Muscle layer of duodenum (tissue), 2 donors: Measurements from ENCODE around the gene RNF112.
A peak's percentile ranks its signal among the peaks of the same experiment; 100 is the strongest.
"Not testable (repeated sequence)": the region's sequence is repeated elsewhere in the genome, so short reads cannot be mapped to it uniquely, and the experiment has no call there.

Source experiments
- H3K27ac ChIP-seq: one replicate; pipeline ENCODE4 v1.7.0; 2013; ENCODE audit warnings: mild to moderate bottlenecking, low read length
- H3K27me3 ChIP-seq: one replicate; pipeline ENCODE4 v1.7.0; 2013; ENCODE audit warnings: low read depth, mild to moderate bottlenecking, control low read depth, low read length
- H3K36me3 ChIP-seq, 2 donors: one replicate each; pipeline ENCODE4 v1.7.0; 2013; ENCODE audit warnings: low read length in 2 of 2, control low read depth in 1 of 2, mild to moderate bottlenecking in 1 of 2; ENCODE audit not compliant: insufficient read depth in 2 of 2, control insufficient read depth in 1 of 2
- H3K4me1 ChIP-seq, 2 donors: one replicate each; pipeline ENCODE4 v1.7.0; 2013; ENCODE audit warnings: low read length in 2 of 2, mild to moderate bottlenecking in 2 of 2, control low read depth in 1 of 2, moderate library complexity in 1 of 2; ENCODE audit not compliant: insufficient read depth in 2 of 2, control insufficient read depth in 1 of 2
- H3K4me3 ChIP-seq, 2 donors: one replicate each; pipeline ENCODE4 v1.7.0; 2013; ENCODE audit warnings: low read length in 2 of 2, low read depth in 1 of 2, mild to moderate bottlenecking in 1 of 2
- H3K9me3 ChIP-seq, 2 donors: one replicate each; pipeline ENCODE4 v1.7.0; 2013; ENCODE audit warnings: low read length in 2 of 2, control low read depth in 1 of 2, mild to moderate bottlenecking in 1 of 2; ENCODE audit not compliant: control insufficient read depth in 1 of 2
- donor health status: healthy.

The RNF112 gene

DNA sequence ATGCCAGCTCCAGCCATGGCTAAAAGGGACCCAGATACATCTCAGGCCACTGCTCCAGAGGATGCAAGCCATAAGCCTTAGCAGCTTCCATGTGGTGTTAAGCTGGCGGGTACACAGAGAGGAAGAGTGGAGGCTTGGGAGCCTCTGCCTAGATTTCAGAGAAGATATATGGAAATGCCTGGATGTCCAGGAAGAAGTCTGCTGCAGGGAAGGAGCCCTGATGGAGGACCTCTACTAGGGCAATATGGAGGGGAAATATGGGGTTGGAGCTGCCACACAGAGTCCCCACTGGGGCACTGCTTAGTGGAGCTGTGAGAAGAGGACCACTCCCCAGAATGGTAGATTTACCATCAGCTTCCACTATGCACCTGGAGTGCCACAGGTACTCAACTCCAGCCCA is 32.1 kb downstream of the RNF112 start:
- H3K27ac ChIP-seq = no peak overlapping the region
- no peaks in the 10 kb centered on the region for H3K36me3 ChIP-seq
- peaks cover 9 to 17% of the 10 kb centered on the region in 2 donors for H3K4me1 ChIP-seq
- no peak overlapping the region for H3K4me3 ChIP-seq
- no peaks in the 10 kb centered on the region for H3K27me3 ChIP-seq
- peaks cover 0 to 2% of the 10 kb centered on the region in 2 donors for H3K9me3 ChIP-seq

- Histone ChIP-seq H3K9me3 (peaks cover 0 to 2% of the 10 kb centered on the region in 2 donors), H3K4me1 (peaks cover 12 to 32% of the 10 kb centered on the region in 2 donors), H3K27me3 (no peaks in the 10 kb centered on the region), H3K36me3 (peaks cover 0 to 3% of the 10 kb centered on the region in 2 donors), H3K4me3 (no peak overlapping the region), H3K27ac (no peak overlapping the region)
Observed at GRCh38 chr17:19445105-19445504, 34.1 kb downstream of the RNF112 start.

DNA sequence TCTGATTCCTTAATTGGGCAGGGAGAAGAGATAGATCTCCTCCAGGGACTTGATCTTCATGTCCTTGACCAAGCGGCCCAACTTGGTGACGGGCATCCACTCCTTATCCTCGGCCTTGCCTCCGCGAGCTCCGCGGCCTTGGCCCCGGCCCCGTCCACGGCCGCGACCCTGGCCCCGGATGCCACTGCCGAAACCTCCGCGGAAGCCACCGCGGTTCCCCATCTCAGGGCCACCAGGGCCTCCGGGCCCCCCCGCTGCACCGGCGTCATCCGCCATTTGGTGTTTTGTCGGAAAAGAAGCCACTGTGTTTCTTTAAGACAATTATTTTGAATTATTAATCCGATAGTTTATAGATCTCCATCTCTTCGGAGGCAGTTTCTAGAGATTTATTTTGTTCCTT is 35.5 kb downstream of the RNF112 start:
- H3K36me3 ChIP-seq, H3K27me3 ChIP-seq, H3K4me3 ChIP-seq, H3K9me3 ChIP-seq: not testable (repeated sequence)
- Histone ChIP-seq H3K4me1 (peaks cover 12 to 32% of the 10 kb centered on the region in 2 donors), H3K27ac (peak overlapping the region; percentile 66)

- peaks cover 0 to 3% of the 10 kb centered on the region in 2 donors for H3K36me3 ChIP-seq
- H3K27ac ChIP-seq = peak overlapping the region; percentile 66
- no peak overlapping the region for H3K4me3 ChIP-seq
- H3K4me1 ChIP-seq = peaks cover 12 to 32% of the 10 kb centered on the region in 2 donors
- peaks cover 0 to 2% of the 10 kb centered on the region in 2 donors for H3K9me3 ChIP-seq
- H3K27me3 ChIP-seq = no peaks in the 10 kb centered on the region
Observed at GRCh38 chr17:19447085-19447583, 36.1 kb downstream of the RNF112 start.

- no peaks in the 10 kb centered on the region for H3K27me3 ChIP-seq
- H3K4me3 ChIP-seq = no peak overlapping the region
- H3K4me1 ChIP-seq = peaks cover 12 to 32% of the 10 kb centered on the region in 2 donors
- peak overlapping the region; percentile 52 for H3K27ac ChIP-seq
- H3K36me3 ChIP-seq = peaks cover 0 to 3% of the 10 kb centered on the region in 2 donors
- no peaks in the 10 kb centered on the region for H3K9me3 ChIP-seq
Observed at GRCh38 chr17:19448341-19449268, 37.6 kb downstream of the RNF112 start.

DNA sequence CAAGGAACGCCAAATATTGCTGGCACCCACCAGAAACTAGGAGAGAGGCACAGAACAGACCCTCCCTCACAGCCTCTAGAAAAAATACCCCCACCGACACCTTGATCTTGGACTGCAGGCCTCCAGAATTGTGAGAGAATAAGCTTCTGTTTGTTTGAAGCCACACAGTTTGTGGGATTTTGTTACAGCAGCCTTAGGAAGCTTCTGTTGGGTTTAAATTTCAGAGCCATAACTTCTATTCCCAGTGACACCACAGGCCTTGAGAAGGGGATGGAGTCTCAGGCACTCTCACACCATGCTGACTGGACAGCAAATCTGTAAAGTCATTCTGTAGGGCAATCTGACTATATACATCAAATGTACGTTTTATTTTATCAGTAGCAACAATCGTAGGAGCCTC is 38.6 kb downstream of the RNF112 start:
- no peaks in the 10 kb centered on the region for H3K27me3 ChIP-seq
- no peaks in the 10 kb centered on the region for H3K9me3 ChIP-seq
- peaks cover 12 to 32% of the 10 kb centered on the region in 2 donors for H3K4me1 ChIP-seq
- no peak overlapping the region for H3K4me3 ChIP-seq
- peak overlapping the region; percentile 52 for H3K27ac ChIP-seq
- peaks cover 0 to 3% of the 10 kb centered on the region in 2 donors for H3K36me3 ChIP-seq

DNA sequence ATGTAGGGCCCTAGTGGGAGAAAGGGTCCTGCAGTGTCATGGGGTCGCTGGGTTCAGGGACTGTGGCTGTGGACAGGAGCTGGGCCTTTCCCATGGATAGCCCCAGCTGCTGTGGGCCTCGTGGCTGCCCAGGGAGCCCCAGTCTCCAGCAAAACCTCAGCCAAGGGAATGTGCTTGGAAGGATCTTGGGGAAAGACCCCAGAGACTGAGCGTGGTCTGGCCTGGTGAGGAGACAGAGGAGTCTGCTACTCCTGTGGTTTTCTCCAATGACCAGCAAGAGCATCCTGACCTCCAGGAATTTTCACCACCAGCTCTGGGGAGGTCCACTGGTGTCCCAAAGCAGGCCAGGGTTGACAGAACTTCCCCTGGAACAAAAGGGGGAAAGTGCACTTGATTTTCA is 42.3 kb downstream of the RNF112 start:
- Histone ChIP-seq H3K27me3 (no peaks in the 10 kb centered on the region), H3K4me3 (no peak overlapping the region), H3K4me1 (peaks cover 2 to 14% of the 10 kb centered on the region in 2 donors), H3K36me3 (peaks cover 0 to 3% of the 10 kb centered on the region in 2 donors), H3K9me3 (no peaks in the 10 kb centered on the region), H3K27ac (no peak overlapping the region)

- H3K36me3 ChIP-seq = no peaks in the 10 kb centered on the region
- H3K4me1 ChIP-seq = peaks cover 0 to 6% of the 10 kb centered on the region in 2 donors
- no peaks in the 10 kb centered on the region for H3K9me3 ChIP-seq
- H3K27ac ChIP-seq = no peak overlapping the region
- no peak overlapping the region for H3K4me3 ChIP-seq
- H3K27me3 ChIP-seq = no peaks in the 10 kb centered on the region
Observed at GRCh38 chr17:19454074-19454473, 43.0 kb downstream of the RNF112 start.

GRCh38 chr17:19456016-19456927 is 45.2 kb downstream of the RNF112 start:
- Histone ChIP-seq H3K27ac (no peak overlapping the region), H3K36me3 (no peaks in the 10 kb centered on the region), H3K4me3 (no peak overlapping the region)

DNA sequence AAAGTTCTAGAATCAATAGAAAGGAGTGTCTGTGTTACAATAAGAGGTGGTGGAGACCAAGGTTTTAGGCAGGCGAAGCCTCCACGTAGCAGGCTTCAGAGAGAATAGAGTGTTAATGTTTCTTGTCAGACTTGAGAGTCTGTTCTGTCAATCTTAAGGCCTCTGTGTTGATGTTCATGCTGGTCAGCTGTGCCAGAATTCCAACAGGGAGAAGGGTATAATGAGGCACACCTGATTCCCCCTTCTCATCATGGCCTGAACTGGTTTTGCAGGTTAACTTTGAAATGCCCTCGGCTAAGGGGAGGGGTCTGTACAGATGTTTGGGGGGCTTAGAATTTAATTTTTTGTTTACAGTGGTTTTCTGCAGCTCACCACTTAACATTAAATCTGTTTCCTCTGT is 46.0 kb downstream of the RNF112 start:
- Histone ChIP-seq H3K9me3 (no peaks in the 10 kb centered on the region), H3K36me3 (no peaks in the 10 kb centered on the region), H3K27me3 (no peaks in the 10 kb centered on the region), H3K27ac (no peak overlapping the region), H3K4me1 (peaks cover 4 to 12% of the 10 kb centered on the region in 2 donors), H3K4me3 (no peak overlapping the region)

More at GRCh38 chr17:19456016-19456927, 45.2 kb downstream of the RNF112 start:
- H3K9me3 ChIP-seq = no peaks in the 10 kb centered on the region
- H3K4me1 ChIP-seq = peaks cover 2 to 7% of the 10 kb centered on the region in 2 donors
- no peaks in the 10 kb centered on the region for H3K27me3 ChIP-seq

GRCh38 chr17:19457830-19458271 is 46.8 kb downstream of the RNF112 start:
- peaks cover 4 to 16% of the 10 kb centered on the region in 2 donors for H3K4me1 ChIP-seq
- no peaks in the 10 kb centered on the region for H3K9me3 ChIP-seq
- no peaks in the 10 kb centered on the region for H3K27me3 ChIP-seq
- no peak overlapping the region for H3K4me3 ChIP-seq
- H3K36me3 ChIP-seq = no peaks in the 10 kb centered on the region
- no peak overlapping the region for H3K27ac ChIP-seq
